Adipocyte (in vitro differentiated cells): ENCODE measurements around the gene ATE1.

Experiments
- DNase-seq: peaks from one replicate; pipeline ENCODE4 v3.0.0-alpha.2; 2015; ENCODE audit warnings: low read depth
- H3K27me3 ChIP-seq: replicated peaks from 2 replicates; pipeline ENCODE4 v1.7.0; 2013; ENCODE audit warnings: mild to moderate bottlenecking, low read length, moderate library complexity; ENCODE audit not compliant: control insufficient read depth, insufficient read depth
- H3K36me3 ChIP-seq: 2 replicates; pipeline ENCODE4 v1.7.0; 2013; ENCODE audit warnings: low read length, mild to moderate bottlenecking, moderate library complexity; ENCODE audit not compliant: control insufficient read depth, insufficient read depth, severe bottlenecking
- H3K4me1 ChIP-seq: 2 replicates; pipeline ENCODE4 v1.7.0; 2013; ENCODE audit warnings: mild to moderate bottlenecking, low read length, moderate library complexity; ENCODE audit not compliant: control insufficient read depth, insufficient read depth
- H3K4me3 ChIP-seq: 2 replicates; pipeline ENCODE4 v1.7.0; 2013; ENCODE audit warnings: mild to moderate bottlenecking, low read length, moderate library complexity
- H3K9ac ChIP-seq: 2 replicates; pipeline ENCODE4 v1.7.0; 2013; ENCODE audit warnings: mild to moderate bottlenecking, low read length, moderate library complexity
- H3K9me3 ChIP-seq: 2 replicates; pipeline ENCODE4 v1.7.0; 2013; ENCODE audit warnings: mild to moderate bottlenecking, low read length, moderate library complexity; ENCODE audit not compliant: control insufficient read depth

ATE1 gene

DNA sequence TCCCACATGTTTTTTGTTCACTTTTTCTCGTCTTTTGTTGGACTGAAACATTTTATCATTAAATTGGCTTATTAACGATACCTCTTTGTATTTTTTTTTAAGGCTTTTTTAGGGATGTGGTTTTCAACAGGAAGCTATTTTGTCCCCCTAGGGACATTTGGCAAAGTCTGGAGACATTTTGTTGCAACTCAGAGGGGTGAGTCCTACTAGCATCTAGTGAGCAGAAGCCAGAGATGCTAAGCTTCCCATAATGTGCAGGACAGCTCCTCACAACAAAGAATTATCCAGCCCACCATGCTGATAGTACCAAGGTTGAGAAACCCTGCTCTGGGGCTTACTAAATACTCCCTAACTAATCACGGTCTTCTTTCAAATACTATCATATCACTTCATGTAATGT lies 63.2 kb downstream of the ATE1 start:
- peaks cover 23% of the 10 kb centered on the region for H3K36me3 ChIP-seq

GRCh38 chr10:121864168-121864567 lies 63.7 kb downstream of the ATE1 start:
- no peak overlapping the region for H3K9ac ChIP-seq
- no peaks in the 10 kb centered on the region for H3K4me1 ChIP-seq
- peaks cover 18% of the 10 kb centered on the region for H3K36me3 ChIP-seq
- H3K27me3 ChIP-seq: no peaks in the 10 kb centered on the region
- no peak for DNase-seq
- H3K9me3 ChIP-seq: no peaks in the 10 kb centered on the region
- H3K4me3 ChIP-seq: no peak overlapping the region

More for the DNA sequence above, 63.2 kb downstream of the ATE1 start:
- no peaks in the 10 kb centered on the region for H3K27me3 ChIP-seq
- H3K9ac ChIP-seq: no peak overlapping the region
- no peak overlapping the region for H3K4me3 ChIP-seq
- DNase-seq: no peak
- H3K9me3 ChIP-seq: no peaks in the 10 kb centered on the region
- H3K4me1 ChIP-seq: no peaks in the 10 kb centered on the region

- Histone ChIP-seq H3K27me3 (no peaks in the 10 kb centered on the region), H3K9ac (no peak overlapping the region), H3K4me1 (no peaks in the 10 kb centered on the region), H3K4me3 (no peak overlapping the region), H3K36me3 (peaks cover 9% of the 10 kb centered on the region), H3K9me3 (no peaks in the 10 kb centered on the region)
- no peak for DNase-seq
Measured at GRCh38 chr10:121862649-121863048, 65.2 kb downstream of the ATE1 start.

DNA sequence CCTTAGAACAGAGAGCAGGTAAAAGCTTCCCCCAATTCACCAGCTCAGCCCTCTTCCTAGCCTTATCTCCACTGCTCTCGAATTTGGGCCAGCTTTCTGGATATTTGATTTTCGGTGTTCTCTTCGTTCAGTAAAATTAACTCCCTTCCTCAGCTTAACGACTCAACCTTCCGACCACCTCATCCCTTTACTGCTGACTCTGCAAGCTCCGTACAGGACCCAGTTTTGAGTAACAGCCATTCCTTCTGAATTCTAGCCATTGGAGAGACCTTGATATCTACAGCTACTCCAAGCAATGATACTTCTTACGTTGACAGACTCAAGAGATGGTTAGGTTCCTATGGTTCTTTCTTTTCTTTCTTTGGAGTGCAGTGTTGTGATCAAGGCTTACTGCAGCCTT lies 65.8 kb downstream of the ATE1 start:
- no peaks in the 10 kb centered on the region for H3K4me1 ChIP-seq
- no peaks in the 10 kb centered on the region for H3K27me3 ChIP-seq

GRCh38 chr10:121860810-121861209 lies 67.0 kb downstream of the ATE1 start:
- no peak for DNase-seq
- Histone ChIP-seq H3K36me3 (peaks cover 12% of the 10 kb centered on the region), H3K9ac (no peak overlapping the region), H3K4me1 (no peaks in the 10 kb centered on the region), H3K9me3 (no peaks in the 10 kb centered on the region), H3K4me3 (no peak overlapping the region), H3K27me3 (no peaks in the 10 kb centered on the region)

More for the DNA sequence above, 65.8 kb downstream of the ATE1 start:
- Histone ChIP-seq H3K4me3 (no peak overlapping the region), H3K9me3 (no peaks in the 10 kb centered on the region), H3K36me3 (peaks cover 11% of the 10 kb centered on the region), H3K9ac (no peak overlapping the region)
- no peak for DNase-seq

- Histone ChIP-seq H3K9me3 (no peaks in the 10 kb centered on the region), H3K4me3 (no peak overlapping the region), H3K4me1 (no peaks in the 10 kb centered on the region), H3K27me3 (no peaks in the 10 kb centered on the region), H3K9ac (no peak overlapping the region), H3K36me3 (peaks cover 26% of the 10 kb centered on the region)
- no peak for DNase-seq
Measured at GRCh38 chr10:121854809-121855445, 72.9 kb downstream of the ATE1 start.

GRCh38 chr10:121853950-121854349 lies 73.9 kb downstream of the ATE1 start:
- Histone ChIP-seq H3K4me3 (no peak overlapping the region), H3K4me1 (no peaks in the 10 kb centered on the region), H3K27me3 (no peaks in the 10 kb centered on the region), H3K9ac (no peak overlapping the region), H3K36me3 (peaks cover 31% of the 10 kb centered on the region), H3K9me3 (no peaks in the 10 kb centered on the region)
- DNase-seq: no peak

- no peak overlapping the region for H3K4me3 ChIP-seq
- H3K9me3 ChIP-seq: no peaks in the 10 kb centered on the region
- no peak overlapping the region for H3K9ac ChIP-seq
- H3K27me3 ChIP-seq: no peaks in the 10 kb centered on the region
- H3K36me3 ChIP-seq: peaks cover 23% of the 10 kb centered on the region
- H3K4me1 ChIP-seq: no peaks in the 10 kb centered on the region
- no peak for DNase-seq
Measured at GRCh38 chr10:121851786-121852185, 76.0 kb downstream of the ATE1 start.

- Histone ChIP-seq H3K36me3 (peaks cover 29% of the 10 kb centered on the region), H3K27me3 (no peaks in the 10 kb centered on the region), H3K9ac (no peak overlapping the region), H3K4me1 (no peaks in the 10 kb centered on the region), H3K9me3 (no peaks in the 10 kb centered on the region), H3K4me3 (no peak overlapping the region)
- no peak for DNase-seq
Measured at GRCh38 chr10:121848082-121848481, 79.7 kb downstream of the ATE1 start.

DNA sequence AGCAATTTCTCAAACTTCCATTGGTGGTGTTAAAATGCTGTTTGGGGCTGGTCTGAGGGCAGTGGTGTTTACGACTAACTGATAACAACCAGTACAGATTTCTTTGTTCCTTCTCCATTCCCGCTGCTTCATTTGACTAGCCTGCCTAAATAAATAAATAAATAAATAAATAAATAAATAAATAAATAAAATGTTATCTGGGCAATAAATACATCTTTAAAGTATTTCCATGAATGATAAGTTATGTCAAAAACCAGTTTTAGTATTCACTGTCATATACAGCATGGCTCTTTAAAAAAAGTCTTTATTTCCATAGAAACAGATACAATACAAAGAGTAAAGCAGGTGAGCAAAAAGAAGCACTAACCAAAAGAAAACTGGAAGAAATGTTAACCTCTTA lies 81.3 kb downstream of the ATE1 start:
- Histone ChIP-seq H3K4me3 (no peak overlapping the region), H3K9me3 (no peaks in the 10 kb centered on the region), H3K27me3 (no peaks in the 10 kb centered on the region), H3K4me1 (no peaks in the 10 kb centered on the region), H3K9ac (no peak overlapping the region), H3K36me3 (peaks cover 29% of the 10 kb centered on the region)
- DNase-seq: no peak

DNA sequence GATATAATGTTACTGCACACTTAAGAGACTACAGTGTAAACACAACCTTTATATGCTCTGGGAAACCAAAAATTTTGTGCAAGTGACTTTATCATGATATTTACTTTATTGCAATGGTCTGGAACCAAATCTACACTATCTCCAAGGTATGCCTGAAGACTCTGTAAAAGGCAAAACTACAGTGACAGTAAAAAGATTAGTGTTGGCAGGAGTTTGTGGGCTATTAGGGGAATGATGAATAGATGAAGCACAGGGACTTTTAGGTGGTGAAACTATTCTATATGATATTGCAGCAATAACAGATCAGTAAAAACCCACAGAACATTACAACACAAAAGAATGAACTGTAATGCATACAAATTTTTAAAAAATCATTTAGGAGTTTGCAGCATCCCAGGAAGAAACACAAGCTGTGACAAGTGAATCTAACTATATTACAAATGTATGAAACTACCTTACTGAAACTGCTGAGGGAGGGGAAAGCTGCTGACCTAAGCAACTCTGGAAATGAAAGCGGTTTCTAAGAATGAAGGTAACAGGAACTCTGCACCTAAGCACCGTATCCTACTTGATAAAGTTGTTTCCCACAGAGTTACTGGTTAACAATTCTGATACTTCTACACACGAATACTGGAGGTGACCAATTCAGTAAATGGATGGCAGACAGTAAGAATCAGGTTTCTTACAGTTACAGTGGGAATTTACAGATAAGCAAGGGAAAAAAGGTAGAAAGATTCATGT lies 82.6 kb downstream of the ATE1 start:
- H3K4me1 ChIP-seq: no peaks in the 10 kb centered on the region
- no peaks in the 10 kb centered on the region for H3K9me3 ChIP-seq
- H3K4me3 ChIP-seq: no peak overlapping the region
- DNase-seq: no peak
- no peaks in the 10 kb centered on the region for H3K27me3 ChIP-seq
- H3K9ac ChIP-seq: no peak overlapping the region
- H3K36me3 ChIP-seq: peaks cover 24% of the 10 kb centered on the region
